Upper lobe of right lung (tissue), 1 donor: Measurements from ENCODE around the gene NTF3. TPM values are rescaled to one million over a fixed set of nuclear protein-coding genes. Genes with fewer than 3 reads are reported as not detected.

ENCODE experiments used
- ATAC-seq: fragments of 200-7000 bp; cut with Tn5 transposase; one replicate; pipeline ENCODE4 v1.9.1; 2020; ENCODE audit warnings: mild to moderate bottlenecking, moderate library complexity
- DNase-seq: peaks from one replicate; pipeline ENCODE4 v3.0.0-alpha.2; 2020
- H3K27ac ChIP-seq: fragments of 200-600 bp; one replicate; pipeline ENCODE4 v1.8.0; 2022
- H3K27me3 ChIP-seq: fragments of 200-600 bp; one replicate; pipeline ENCODE4 v1.8.0; 2022; ENCODE audit warnings: mild to moderate bottlenecking
- H3K36me3 ChIP-seq: fragments of 200-600 bp; one replicate; pipeline ENCODE4 v1.8.0; 2022
- H3K4me1 ChIP-seq: fragments of 200-600 bp; one replicate; pipeline ENCODE4 v1.8.0; 2022
- H3K4me3 ChIP-seq: fragments of 200-600 bp; one replicate; pipeline ENCODE4 v1.8.0; 2022; ENCODE audit warnings: mild to moderate bottlenecking
- H3K9me3 ChIP-seq: fragments of 200-600 bp; one replicate; pipeline ENCODE4 v1.8.0; 2022
- CTCF ChIP-seq: fragments of 200-600 bp; IDR thresholded peaks from one replicate; pipeline ENCODE4 v1.8.0; 2022; ENCODE audit warnings: antibody characterized with exemption
- intact Hi-C: fragments of 100-400 bp; cut with DNase I; formaldehyde crosslinking; loops from one replicate; pipeline ENCODE4 v1.11.0; 2022
- total RNA-seq: library from RNA; stranded (reverse); fragmentation: NEBNext Ultra II Directional; extraction: Animal tissue kit (Norgen Biotek cat#: 25700); gene quantifications from one replicate; pipeline ENCODE4 v1.2.1, GENCODE V29; 2021
- donor health status: DM: no; HTN: yes; CAD: no; lungs with severe emphysema.

Gene NTF3
- total RNA-seq, 1 donor from 2014 or later = 0.93 TPM

- H3K27me3 ChIP-seq = peaks cover 4% of the 10 kb centered on the region
- no peaks in the 10 kb centered on the region for H3K36me3 ChIP-seq
- H3K27ac ChIP-seq = no peak overlapping the region
- ATAC-seq = no peak
- intact Hi-C loops = no loop called here
- H3K9me3 ChIP-seq = no peaks in the 10 kb centered on the region
- no peaks in the 10 kb centered on the region for H3K4me1 ChIP-seq
- no peak for DNase-seq
- H3K4me3 ChIP-seq = no peak overlapping the region
- no peak for TF ChIP-seq CTCF
Measured at GRCh38 chr12:5403411-5403810, 28.5 kb upstream of the NTF3 start.

- H3K27me3 ChIP-seq = peaks cover 10% of the 10 kb centered on the region
- H3K27ac ChIP-seq = no peak overlapping the region
- no peaks in the 10 kb centered on the region for H3K36me3 ChIP-seq
- intact Hi-C loops = no loop called here
- no peak for TF ChIP-seq CTCF
- DNase-seq (no peak), ATAC-seq (no peak)
- H3K9me3 ChIP-seq = no peaks in the 10 kb centered on the region
- H3K4me1 ChIP-seq = no peaks in the 10 kb centered on the region
- H3K4me3 ChIP-seq = no peak overlapping the region
Measured at GRCh38 chr12:5407034-5407856, 24.7 kb upstream of the NTF3 start.

- no peak overlapping the region for H3K27ac ChIP-seq
- no peaks in the 10 kb centered on the region for H3K36me3 ChIP-seq
- no peak overlapping the region for H3K4me3 ChIP-seq
- ATAC-seq (no peak), DNase-seq (no peak)
- H3K9me3 ChIP-seq = no peaks in the 10 kb centered on the region
- H3K4me1 ChIP-seq = no peaks in the 10 kb centered on the region
- peaks cover 7% of the 10 kb centered on the region for H3K27me3 ChIP-seq
- intact Hi-C loops = no loop called here
- no peak for TF ChIP-seq CTCF
Measured at GRCh38 chr12:5409619-5410018, 22.3 kb upstream of the NTF3 start.

GRCh38 chr12:5416571-5416970, 15.3 kb upstream of the NTF3 start:
- intact Hi-C loops = no loop called here
- Histone ChIP-seq H3K9me3 (no peaks in the 10 kb centered on the region), H3K4me1 (no peaks in the 10 kb centered on the region), H3K27me3 (no peaks in the 10 kb centered on the region), H3K4me3 (no peak overlapping the region), H3K27ac (no peak overlapping the region), H3K36me3 (no peaks in the 10 kb centered on the region)
- ATAC-seq (no peak), DNase-seq (no peak)
- no peak for TF ChIP-seq CTCF

- DNase-seq (no peak), ATAC-seq (no peak)
- Histone ChIP-seq H3K27me3 (no peaks in the 10 kb centered on the region), H3K36me3 (no peaks in the 10 kb centered on the region), H3K4me3 (no peak overlapping the region), H3K27ac (no peak overlapping the region), H3K4me1 (no peaks in the 10 kb centered on the region), H3K9me3 (no peaks in the 10 kb centered on the region)
- TF ChIP-seq CTCF = no peak
- intact Hi-C loops = no loop called here
Measured at GRCh38 chr12:5417500-5417899, 14.4 kb upstream of the NTF3 start.
